Measurements from ENCODE around the gene PCDH9. TPM values are rescaled to one million over a fixed set of nuclear protein-coding genes. Genes with fewer than 3 reads are reported as not detected.
"Not testable (repeated sequence)": the region's sequence is repeated elsewhere in the genome, so short reads cannot be mapped to it uniquely, and the experiment has no call there.

The PCDH9 gene
- polyA plus RNA-seq, 1 of the 3 experiments (the other 2 are of a cell fraction), result 1.3 TPM

- TF ChIP-seq TEAD4 (IDR thresholded peaks at IDR 0.05; ENCODE audit: borderline replicate concordance, insufficient read depth), result no peak
Observed at GRCh38 chr13:66265371-66265770, 964.8 kb downstream of the PCDH9 start (continued).

- H3K9me3 ChIP-seq, result no peaks in the 10 kb centered on the region
- no peaks in the 10 kb centered on the region for H3F3A ChIP-seq (replicated peaks; ENCODE audit: insufficient read depth)
- no peak overlapping the region for H3K9ac ChIP-seq
- ChIA-PET POLR2A (no interaction called here), CTCF (no interaction called here)
- H3K4me3 ChIP-seq (ENCODE audit: low read depth in 2 of 2, low read length in 1 of 2), result no peak overlapping the region
- no peak for DNase-seq
- no peak overlapping the region for H3K4me2 ChIP-seq
- no peak for TF ChIP-seq ELF1 (IDR thresholded peaks at IDR 0.05)
- TF ChIP-seq GABPA (IDR thresholded peaks at IDR 0.05; ENCODE audit: low read depth), result no peak
- TF ChIP-seq RFX5 (IDR thresholded peaks at IDR 0.05; ENCODE audit: low read length), result no peak
- TF ChIP-seq MAX (IDR thresholded peaks at IDR 0.05; ENCODE audit: low read depth), result no peak
- no peak for TF ChIP-seq USF2 (IDR thresholded peaks at IDR 0.05; ENCODE audit: borderline replicate concordance, low read depth, low read length)
- no peak for TF ChIP-seq FOXM1 (IDR thresholded peaks at IDR 0.05; ENCODE audit: low read depth)
- TF ChIP-seq MXI1 (IDR thresholded peaks at IDR 0.05; ENCODE audit: low read depth, low read length), result no peak
- H3K27ac ChIP-seq (ENCODE audit: low read depth in 2 of 2, low read length in 1 of 2), result no peak overlapping the region
- H3K9me2 ChIP-seq, result 0 out of 2 replicates have a peak, but pooled peaks cover 3% of the 10 kb centered on the region
- H3K27me3 ChIP-seq (ENCODE audit: insufficient read depth), result no peaks in the 10 kb centered on the region
- H2AFZ ChIP-seq (ENCODE audit: low read depth), result no peak overlapping the region
- WGBS (ENCODE audit: low lambda C conversion rate), result 94% methylated on average over 5 of the region's 5 CpGs
- H3K4me1 ChIP-seq (ENCODE audit: control insufficient read depth in 1 of 2, insufficient read depth in 2 of 2, low read depth in 1 of 2, low read length in 1 of 2), result no peaks in the 10 kb centered on the region; a peak in 1 of 4 replicates
- no peaks in the 10 kb centered on the region for H4K20me1 ChIP-seq (ENCODE audit: insufficient read depth)
- H3K79me2 ChIP-seq (ENCODE audit: insufficient read depth), result no peaks in the 10 kb centered on the region
- H3K36me3 ChIP-seq (replicated peaks in 1 of 2; ENCODE audit: control insufficient read depth in 1 of 2, insufficient read depth in 2 of 2, low read length in 1 of 2), result no peaks in the 10 kb centered on the region
Observed at GRCh38 chr13:66264971-66265370, 965.2 kb downstream of the PCDH9 start.

GRCh38 chr13:66262330-66262729 is 967.8 kb downstream of the PCDH9 start:
- no peak overlapping the region for H3K4me2 ChIP-seq
- ChIA-PET CTCF (interaction anchor here (0.6 kb wide), 1 partner anchor 148 kb away, joined by 3 read pairs; no protein-coding TSS in a partner anchor), POLR2A (no interaction called here)
- no peak overlapping the region for H3K27ac ChIP-seq (ENCODE audit: low read depth in 2 of 2, low read length in 1 of 2)
- 37% methylated on average over 1 of the region's 1 CpG for WGBS (ENCODE audit: low lambda C conversion rate)
- no peak overlapping the region for H3K4me3 ChIP-seq (ENCODE audit: low read depth in 2 of 2, low read length in 1 of 2)
- H3K27me3 ChIP-seq (ENCODE audit: insufficient read depth), result no peaks in the 10 kb centered on the region
- no peak overlapping the region for H3K9ac ChIP-seq
- 0 out of 2 replicates have a peak, but pooled peaks cover 3% of the 10 kb centered on the region for H3K9me2 ChIP-seq
- no peaks in the 10 kb centered on the region for H3K36me3 ChIP-seq (replicated peaks in 1 of 2; ENCODE audit: control insufficient read depth in 1 of 2, insufficient read depth in 2 of 2, low read length in 1 of 2)
- no peak for TF ChIP-seq TAF1 (IDR thresholded peaks at IDR 0.05; ENCODE audit: borderline replicate concordance, low read depth, low read length)
- no peaks in the 10 kb centered on the region; a peak in 1 of 4 replicates for H3K4me1 ChIP-seq (ENCODE audit: control insufficient read depth in 1 of 2, insufficient read depth in 2 of 2, low read depth in 1 of 2, low read length in 1 of 2)
- no peaks in the 10 kb centered on the region for H3K79me2 ChIP-seq (ENCODE audit: insufficient read depth)
- no peaks in the 10 kb centered on the region for H3F3A ChIP-seq (replicated peaks; ENCODE audit: insufficient read depth)
- no peak overlapping the region; the same call in 1 of the 2 replicates for H2AFZ ChIP-seq (ENCODE audit: low read depth)
- H3K9me3 ChIP-seq, result no peaks in the 10 kb centered on the region
- no peaks in the 10 kb centered on the region for H4K20me1 ChIP-seq (ENCODE audit: insufficient read depth)
- DNase-seq, result no peak

DNA sequence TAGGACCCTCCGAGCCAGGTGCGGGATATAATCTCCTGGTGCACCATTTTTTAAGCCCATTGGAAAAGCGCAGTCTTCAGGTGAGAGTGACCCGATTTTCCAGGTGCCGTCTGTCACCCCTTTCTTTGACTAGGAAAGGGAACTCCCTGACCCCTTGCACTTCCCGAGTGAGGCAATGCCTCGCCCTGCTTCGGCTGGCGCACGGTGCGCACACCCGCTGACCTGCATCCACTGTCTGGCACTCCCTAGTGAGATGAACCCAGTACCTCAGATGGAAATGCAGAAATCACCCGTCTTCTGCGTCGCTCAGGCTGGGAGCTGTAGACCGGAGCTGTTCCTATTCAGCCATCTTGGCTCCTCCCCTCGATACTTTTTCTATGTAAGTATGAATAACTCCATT is 970.7 kb downstream of the PCDH9 start:
- CTCF ChIA-PET; H4K20me1 ChIP-seq (ENCODE audit: insufficient read depth); H3K4me3 ChIP-seq (ENCODE audit: low read depth in 2 of 2, low read length in 1 of 2); H3K9me2 ChIP-seq; H3K79me2 ChIP-seq (ENCODE audit: insufficient read depth); H3K27me3 ChIP-seq (ENCODE audit: insufficient read depth); H3K36me3 ChIP-seq (replicated peaks in 1 of 2; ENCODE audit: control insufficient read depth in 1 of 2, insufficient read depth in 2 of 2, low read length in 1 of 2); H3K9me3 ChIP-seq; POLR2A ChIA-PET; H2AFZ ChIP-seq (ENCODE audit: low read depth); H3K4me1 ChIP-seq (ENCODE audit: control insufficient read depth in 1 of 2, insufficient read depth in 2 of 2, low read depth in 1 of 2, low read length in 1 of 2); H3F3A ChIP-seq (replicated peaks; ENCODE audit: insufficient read depth); DNase-seq; H3K4me2 ChIP-seq; H3K9ac ChIP-seq; H3K27ac ChIP-seq (ENCODE audit: low read depth in 2 of 2, low read length in 1 of 2): not testable (repeated sequence)
- 85% methylated on average over 13 of the region's 17 CpGs for WGBS (ENCODE audit: low lambda C conversion rate)

Small RNAs within 50 kb of the gene (small RNA-seq; reads per million reads assigned to genes)
- 0 reads per million in 7 experiments for gene RNU7-87P

Measured in SK-N-SH (cell line).